Skeletal muscle satellite cell (primary cell): ENCODE measurements around the gene RNU1-3.
"Not testable (repeated sequence)": the region's sequence is repeated elsewhere in the genome, so short reads cannot be mapped to it uniquely, and the experiment has no call there.

Experiments
- H3K27me3 ChIP-seq: 2 replicates; pipeline ENCODE4 v1.7.0; 2013; ENCODE audit warnings: low read length; ENCODE audit not compliant: control insufficient read depth, insufficient read depth
- H3K36me3 ChIP-seq: 2 replicates; pipeline ENCODE4 v1.7.0; 2013; ENCODE audit warnings: mild to moderate bottlenecking, control low read depth, low read length; ENCODE audit not compliant: insufficient read depth
- H3K4me1 ChIP-seq: 2 replicates; pipeline ENCODE4 v1.7.0; 2013; ENCODE audit warnings: low read length; ENCODE audit not compliant: control insufficient read depth, insufficient read depth
- H3K4me2 ChIP-seq: 2 replicates; pipeline ENCODE4 v1.7.0; 2013; ENCODE audit warnings: mild to moderate bottlenecking, low read length
- H3K4me3 ChIP-seq: 2 replicates; pipeline ENCODE4 v1.7.0; 2013; ENCODE audit warnings: low read length
- H3K9ac ChIP-seq: 2 replicates; pipeline ENCODE4 v1.7.0; 2013; ENCODE audit warnings: mild to moderate bottlenecking, low read depth, low read length, moderate library complexity
- H3K9me3 ChIP-seq: replicated peaks from 2 replicates; pipeline ENCODE4 v1.7.0; 2013; ENCODE audit warnings: mild to moderate bottlenecking, control low read depth, low read length

RNU1-3 gene

GRCh38 chr1:16641159-16641975 lies 25.4 kb downstream of the RNU1-3 start:
- H3K27me3 ChIP-seq, H3K9me3 ChIP-seq, H3K4me3 ChIP-seq, H3K36me3 ChIP-seq, H3K4me2 ChIP-seq, H3K9ac ChIP-seq: not testable (repeated sequence)
- H3K4me1 ChIP-seq, result peaks cover 19% of the 10 kb centered on the region

- not testable (repeated sequence) for H3K9me3 ChIP-seq, H3K4me3 ChIP-seq, H3K36me3 ChIP-seq, H3K4me2 ChIP-seq, H3K27me3 ChIP-seq, H3K9ac ChIP-seq
- H3K4me1 ChIP-seq, result peaks cover 12% of the 10 kb centered on the region
These were observed 27.4 kb downstream of the RNU1-3 start for GRCh38 chr1:16639091-16640031.

- H3K4me3 ChIP-seq, result not testable (repeated sequence)
These were observed 28.6 kb downstream of the RNU1-3 start for GRCh38 chr1:16637941-16638778.

GRCh38 chr1:16636551-16637195 lies 30.1 kb downstream of the RNU1-3 start:
- not testable (repeated sequence) for H3K4me1 ChIP-seq, H3K4me2 ChIP-seq, H3K9me3 ChIP-seq, H3K27me3 ChIP-seq, H3K4me3 ChIP-seq, H3K9ac ChIP-seq
- H3K36me3 ChIP-seq, result peaks cover 24% of the 10 kb centered on the region

More at GRCh38 chr1:16637941-16638778, 28.6 kb downstream of the RNU1-3 start:
- H3K9me3 ChIP-seq, H3K9ac ChIP-seq, H3K36me3 ChIP-seq, H3K27me3 ChIP-seq, H3K4me2 ChIP-seq, H3K4me1 ChIP-seq: not testable (repeated sequence)

- not testable (repeated sequence) for H3K9me3 ChIP-seq, H3K4me1 ChIP-seq, H3K4me3 ChIP-seq, H3K9ac ChIP-seq, H3K4me2 ChIP-seq, H3K27me3 ChIP-seq
- H3K36me3 ChIP-seq, result peaks cover 30% of the 10 kb centered on the region
These were observed 30.8 kb downstream of the RNU1-3 start for GRCh38 chr1:16635959-16636358.

- H3K4me2 ChIP-seq, H3K9ac ChIP-seq, H3K27me3 ChIP-seq, H3K4me3 ChIP-seq, H3K9me3 ChIP-seq, H3K4me1 ChIP-seq: not testable (repeated sequence)
- H3K36me3 ChIP-seq, result peaks cover 41% of the 10 kb centered on the region
These were observed 33.0 kb downstream of the RNU1-3 start for GRCh38 chr1:16633540-16634282.

GRCh38 chr1:16632044-16632850 lies 34.5 kb downstream of the RNU1-3 start:
- not testable (repeated sequence) for H3K4me3 ChIP-seq, H3K27me3 ChIP-seq, H3K4me2 ChIP-seq, H3K9me3 ChIP-seq, H3K4me1 ChIP-seq, H3K9ac ChIP-seq
- peaks cover 47% of the 10 kb centered on the region for H3K36me3 ChIP-seq

- Histone ChIP-seq H3K4me2 (no peak overlapping the region), H3K4me3 (no peak overlapping the region), H3K27me3 (no peaks in the 10 kb centered on the region), H3K36me3 (peaks cover 47% of the 10 kb centered on the region), H3K9me3 (no peaks in the 10 kb centered on the region), H3K9ac (no peak overlapping the region), H3K4me1 (no peaks in the 10 kb centered on the region)
These were observed 35.3 kb downstream of the RNU1-3 start for GRCh38 chr1:16631248-16632043.

GRCh38 chr1:16630661-16631247 lies 36.0 kb downstream of the RNU1-3 start:
- no peaks in the 10 kb centered on the region for H3K27me3 ChIP-seq

More at GRCh38 chr1:16630661-16631247, 36.0 kb downstream of the RNU1-3 start:
- peaks cover 50% of the 10 kb centered on the region for H3K36me3 ChIP-seq
- no peaks in the 10 kb centered on the region for H3K4me1 ChIP-seq
- H3K4me2 ChIP-seq, result no peak overlapping the region
- no peak overlapping the region for H3K4me3 ChIP-seq
- H3K9me3 ChIP-seq, result no peaks in the 10 kb centered on the region
- no peak overlapping the region for H3K9ac ChIP-seq
